ENCODE results near the gene ARID3C.

The ARID3C gene

GRCh38 chr9:34584970-34585369, 43.9 kb downstream of the ARID3C start:
- Mint-ChIP-seq H3K27ac (no peak overlapping the region), H3K4me1 (ENCODE audit: low read depth) (peaks cover 10% of the 10 kb centered on the region), H3K36me3 (no peaks in the 10 kb centered on the region), H3K9me3 (ENCODE audit: low read depth) (no peaks in the 10 kb centered on the region), H3K4me3 (no peak overlapping the region), H3K27me3 (peaks cover 50% of the 10 kb centered on the region)

DNA sequence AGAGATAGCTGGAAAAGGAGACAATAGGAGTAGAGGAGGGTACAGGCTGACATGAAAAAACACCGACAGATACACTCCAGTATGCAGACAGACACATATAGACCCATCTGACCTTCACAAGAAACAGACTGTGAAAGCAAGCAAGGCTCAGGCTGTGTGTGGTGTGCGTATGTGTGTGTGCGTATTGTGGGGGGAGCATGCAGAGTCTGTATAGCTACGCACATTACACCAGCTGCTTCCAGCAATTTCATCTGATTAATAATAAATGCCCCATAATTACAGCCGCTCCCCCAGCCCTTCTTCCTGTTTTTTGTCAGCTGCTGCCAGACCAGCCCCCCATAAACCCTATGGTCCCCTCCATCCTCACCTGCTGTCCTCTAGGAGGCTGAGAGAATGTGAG, 46.1 kb downstream of the ARID3C start:
- Mint-ChIP-seq H3K36me3 (no peaks in the 10 kb centered on the region), H3K27me3 (peaks cover 48% of the 10 kb centered on the region), H3K4me1 (ENCODE audit: low read depth) (peaks cover 6% of the 10 kb centered on the region), H3K9me3 (ENCODE audit: low read depth) (no peaks in the 10 kb centered on the region), H3K27ac (no peak overlapping the region), H3K4me3 (no peak overlapping the region)

DNA sequence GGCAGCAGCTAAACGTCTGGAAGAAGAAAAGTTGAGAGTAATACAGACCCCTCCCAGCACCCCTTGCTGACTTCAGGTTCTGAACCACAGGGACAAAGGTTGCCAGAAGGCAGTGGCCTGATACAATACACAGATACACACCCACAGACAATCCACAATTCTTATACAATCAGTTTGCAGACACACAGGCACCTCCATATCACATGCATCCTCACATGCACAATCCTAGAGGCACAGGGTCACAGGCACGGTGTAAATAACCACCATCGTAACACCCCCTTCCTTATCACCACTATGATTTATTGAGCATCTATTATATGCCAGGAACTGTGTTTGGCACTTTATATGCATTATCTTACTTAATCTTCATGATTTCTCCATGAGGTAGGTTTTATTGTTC, 47.5 kb downstream of the ARID3C start:
- H3K4me3 Mint-ChIP-seq: no peak overlapping the region
- H3K27ac Mint-ChIP-seq: no peak overlapping the region
- H3K36me3 Mint-ChIP-seq: no peaks in the 10 kb centered on the region
- H3K4me1 Mint-ChIP-seq (ENCODE audit: low read depth): peaks cover 9% of the 10 kb centered on the region
- peaks cover 38% of the 10 kb centered on the region for H3K27me3 Mint-ChIP-seq
- H3K9me3 Mint-ChIP-seq (ENCODE audit: low read depth): no peaks in the 10 kb centered on the region

DNA sequence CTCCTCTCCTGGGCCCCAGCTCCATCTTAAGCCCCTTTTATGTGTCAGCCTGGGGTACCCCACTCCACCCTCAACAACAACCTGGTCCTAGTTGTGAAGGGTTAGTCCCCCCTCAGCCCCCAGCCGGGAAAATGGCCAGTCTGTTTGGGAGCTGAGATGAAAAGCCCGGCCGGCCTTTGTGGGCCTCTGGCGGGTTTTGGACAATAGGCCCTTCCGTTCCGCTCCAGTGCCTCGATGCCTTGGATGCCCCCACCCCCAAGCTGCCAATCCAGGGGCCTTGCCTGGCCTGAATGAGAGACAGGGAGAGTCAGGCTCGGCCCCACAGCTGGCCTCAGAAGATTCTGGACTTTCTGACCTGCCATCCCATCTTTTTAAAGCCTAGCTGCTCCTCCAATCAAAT, 48.5 kb downstream of the ARID3C start:
- no peak overlapping the region for H3K4me3 Mint-ChIP-seq
- no peak overlapping the region for H3K27ac Mint-ChIP-seq
- no peaks in the 10 kb centered on the region for H3K9me3 Mint-ChIP-seq (ENCODE audit: low read depth)
- peaks cover 40% of the 10 kb centered on the region for H3K27me3 Mint-ChIP-seq
- H3K4me1 Mint-ChIP-seq (ENCODE audit: low read depth): peaks cover 9% of the 10 kb centered on the region
- H3K36me3 Mint-ChIP-seq: no peaks in the 10 kb centered on the region

DNA sequence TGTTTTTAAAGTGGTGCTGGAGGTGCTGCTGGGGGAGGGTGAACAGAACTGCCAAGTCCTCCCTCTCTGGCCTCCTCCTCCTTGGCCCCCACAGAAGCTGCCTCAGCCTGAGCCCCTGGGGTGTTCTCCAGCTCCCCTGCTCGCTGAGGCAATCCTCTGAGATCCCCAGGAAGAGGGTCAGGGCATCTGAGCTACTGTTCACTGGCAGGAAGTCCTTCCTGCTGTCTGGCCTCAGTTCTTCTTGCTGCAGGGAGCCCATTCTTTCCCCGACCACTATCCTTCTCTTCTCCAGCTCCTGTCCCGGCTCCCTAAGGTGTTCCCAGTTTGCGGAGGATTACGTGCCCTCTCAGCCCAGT, 49.1 kb downstream of the ARID3C start:
- Mint-ChIP-seq H3K27ac (no peak overlapping the region), H3K27me3 (peaks cover 40% of the 10 kb centered on the region), H3K4me1 (ENCODE audit: low read depth) (peaks cover 9% of the 10 kb centered on the region), H3K4me3 (no peak overlapping the region), H3K36me3 (no peaks in the 10 kb centered on the region), H3K9me3 (ENCODE audit: low read depth) (no peaks in the 10 kb centered on the region)

DNA sequence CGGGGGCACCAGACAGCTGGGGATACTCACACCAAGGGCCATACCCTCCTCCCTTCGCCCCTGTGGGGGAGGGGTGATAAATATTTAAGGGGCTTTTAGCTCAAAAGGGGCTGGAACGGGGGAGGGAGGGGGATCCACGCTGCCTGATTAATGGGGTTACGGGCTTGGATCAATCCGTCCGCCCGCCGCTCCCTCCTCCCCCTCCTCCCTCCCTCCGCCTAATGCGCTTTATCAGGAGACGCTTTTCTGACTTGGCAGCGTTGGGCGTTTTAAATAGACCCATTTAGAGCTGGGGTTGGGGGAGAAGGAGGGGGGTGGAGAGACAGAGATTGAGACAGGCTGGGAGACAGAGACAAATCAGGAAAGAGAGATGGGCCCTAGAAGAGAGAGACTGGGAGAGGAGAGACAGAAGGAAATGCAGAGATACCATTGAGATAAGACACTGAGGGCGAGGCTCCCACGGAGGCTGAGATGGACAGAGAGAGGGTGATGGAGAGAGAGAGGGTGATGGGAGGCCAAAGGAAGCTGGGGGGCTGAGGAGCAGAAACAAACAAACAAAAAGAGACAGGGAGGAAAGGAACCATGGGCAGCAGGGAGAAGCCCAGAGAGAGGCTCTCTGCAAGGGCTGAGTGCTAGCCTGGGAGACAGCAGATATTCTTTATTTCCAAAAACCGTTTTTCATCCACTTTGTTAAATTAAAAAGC, 49.6 kb downstream of the ARID3C start:
- peaks cover 9% of the 10 kb centered on the region for H3K4me1 Mint-ChIP-seq (ENCODE audit: low read depth)
- no peaks in the 10 kb centered on the region for H3K36me3 Mint-ChIP-seq
- H3K27ac Mint-ChIP-seq: no peak overlapping the region
- no peak overlapping the region for H3K4me3 Mint-ChIP-seq
- no peaks in the 10 kb centered on the region for H3K9me3 Mint-ChIP-seq (ENCODE audit: low read depth)
- H3K27me3 Mint-ChIP-seq: peaks cover 39% of the 10 kb centered on the region

DNA sequence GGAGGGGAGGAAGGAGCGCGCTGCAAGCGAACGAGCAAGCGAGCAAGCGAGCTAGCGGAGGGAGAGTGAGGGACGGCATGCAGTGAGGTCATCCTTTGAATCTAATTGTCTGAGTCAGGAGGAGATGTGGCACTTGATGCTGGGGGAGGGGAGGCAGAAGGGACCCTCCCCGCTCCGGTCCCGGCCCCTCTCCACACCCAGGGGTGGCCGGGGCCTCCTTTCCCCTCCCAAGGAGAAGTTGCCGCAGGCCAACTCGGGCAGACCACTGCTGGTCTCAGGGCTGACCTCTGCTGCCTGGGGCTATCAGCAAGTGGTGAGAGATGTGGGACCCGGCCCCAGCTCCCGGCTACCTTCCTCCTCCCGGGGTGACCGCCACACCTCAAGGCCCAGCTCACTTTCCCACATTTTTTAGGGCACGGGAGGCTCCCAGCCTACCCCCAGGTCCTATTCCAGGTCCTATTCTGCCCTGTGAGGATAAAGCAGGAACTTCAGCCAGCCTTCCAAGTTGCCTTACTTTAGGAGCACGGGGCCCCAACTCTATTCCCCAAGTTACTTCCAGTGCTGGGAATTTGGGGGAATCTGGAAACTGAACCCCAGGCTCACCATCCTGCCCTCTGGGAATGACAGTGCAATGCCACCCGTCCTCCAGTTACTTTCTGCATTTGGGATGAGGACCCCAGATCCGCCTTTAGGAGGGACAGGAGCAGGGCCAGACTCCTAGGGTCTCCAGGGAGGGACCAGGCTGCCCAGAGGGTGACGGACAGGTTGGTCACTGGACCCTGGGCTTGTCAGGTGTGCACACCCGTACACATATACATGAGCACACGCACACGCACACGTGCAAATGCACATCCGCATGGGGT, 50.4 kb downstream of the ARID3C start:
- H3K4me3 Mint-ChIP-seq: peak overlapping the region; percentile 38
- H3K27me3 Mint-ChIP-seq: peaks cover 39% of the 10 kb centered on the region
- no peaks in the 10 kb centered on the region for H3K9me3 Mint-ChIP-seq (ENCODE audit: low read depth)

GRCh38 chr9:34577400-34578240, 51.2 kb downstream of the ARID3C start:
- peak overlapping the region; percentile 55 for H3K4me3 Mint-ChIP-seq
- H3K4me1 Mint-ChIP-seq (ENCODE audit: low read depth): peaks cover 9% of the 10 kb centered on the region
- H3K9me3 Mint-ChIP-seq (ENCODE audit: low read depth): no peaks in the 10 kb centered on the region
- peaks cover 35% of the 10 kb centered on the region for H3K27me3 Mint-ChIP-seq
- no peaks in the 10 kb centered on the region for H3K36me3 Mint-ChIP-seq
- H3K27ac Mint-ChIP-seq: no peak overlapping the region

More for the DNA sequence above, 50.4 kb downstream of the ARID3C start:
- no peaks in the 10 kb centered on the region for H3K36me3 Mint-ChIP-seq
- H3K27ac Mint-ChIP-seq: no peak overlapping the region
- H3K4me1 Mint-ChIP-seq (ENCODE audit: low read depth): peaks cover 9% of the 10 kb centered on the region

DNA sequence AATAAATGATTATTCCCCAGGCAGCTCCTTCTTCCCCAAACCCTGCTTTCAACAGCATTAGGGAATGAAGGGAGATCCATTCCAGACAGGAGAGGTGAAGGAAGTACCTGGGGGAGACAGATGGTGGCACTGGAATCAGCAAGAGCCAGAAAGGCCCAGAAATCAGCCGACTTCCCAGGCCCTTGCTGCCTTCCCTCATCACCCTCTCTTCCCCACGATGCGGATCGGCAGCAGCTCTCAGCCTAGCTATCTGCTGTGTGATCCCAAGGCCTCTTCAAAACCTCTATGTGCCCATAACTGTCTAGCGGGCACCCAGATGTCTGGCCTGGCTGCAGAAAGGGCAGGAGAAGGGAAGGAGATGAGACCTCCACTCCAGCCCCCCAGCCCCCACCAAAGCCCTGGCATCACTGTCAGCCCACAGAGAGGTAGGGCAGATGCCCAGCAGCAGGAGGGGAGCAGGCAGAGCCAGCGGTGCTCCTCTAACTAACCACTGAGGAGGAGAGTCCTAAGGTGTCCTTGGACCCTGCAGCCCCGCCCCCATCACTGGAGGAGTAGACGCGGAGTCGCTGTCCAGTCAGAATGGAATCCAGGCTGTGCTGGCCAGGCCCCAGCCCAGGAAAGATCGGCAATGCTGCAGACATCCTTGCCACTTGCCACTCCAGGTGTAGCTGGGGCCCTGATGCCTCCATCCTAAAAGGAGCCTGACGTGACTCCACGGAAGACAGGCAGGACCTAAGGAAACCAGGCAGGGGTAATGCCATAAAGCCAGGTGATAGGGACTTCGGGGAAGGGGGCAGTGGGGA, 52.1 kb downstream of the ARID3C start:
- Mint-ChIP-seq H3K4me3 (peak overlapping the region; percentile 55), H3K27me3 (peaks cover 32% of the 10 kb centered on the region), H3K9me3 (ENCODE audit: low read depth) (no peaks in the 10 kb centered on the region), H3K36me3 (no peaks in the 10 kb centered on the region), H3K27ac (no peak overlapping the region), H3K4me1 (ENCODE audit: low read depth) (peaks cover 9% of the 10 kb centered on the region)

GRCh38 chr9:34575862-34576596, 52.8 kb downstream of the ARID3C start:
- H3K27ac Mint-ChIP-seq: no peak overlapping the region
- H3K4me1 Mint-ChIP-seq (ENCODE audit: low read depth): peaks cover 9% of the 10 kb centered on the region
- no peaks in the 10 kb centered on the region for H3K9me3 Mint-ChIP-seq (ENCODE audit: low read depth)
- peak overlapping the region; percentile 20 for H3K4me3 Mint-ChIP-seq
- no peaks in the 10 kb centered on the region for H3K36me3 Mint-ChIP-seq
- peaks cover 28% of the 10 kb centered on the region for H3K27me3 Mint-ChIP-seq

- Mint-ChIP-seq H3K27me3 (peaks cover 22% of the 10 kb centered on the region), H3K4me3 (no peak overlapping the region), H3K9me3 (ENCODE audit: low read depth) (no peaks in the 10 kb centered on the region), H3K36me3 (no peaks in the 10 kb centered on the region), H3K4me1 (ENCODE audit: low read depth) (peaks cover 9% of the 10 kb centered on the region), H3K27ac (no peak overlapping the region)
Measured at GRCh38 chr9:34575241-34575640, 53.6 kb downstream of the ARID3C start.

DNA sequence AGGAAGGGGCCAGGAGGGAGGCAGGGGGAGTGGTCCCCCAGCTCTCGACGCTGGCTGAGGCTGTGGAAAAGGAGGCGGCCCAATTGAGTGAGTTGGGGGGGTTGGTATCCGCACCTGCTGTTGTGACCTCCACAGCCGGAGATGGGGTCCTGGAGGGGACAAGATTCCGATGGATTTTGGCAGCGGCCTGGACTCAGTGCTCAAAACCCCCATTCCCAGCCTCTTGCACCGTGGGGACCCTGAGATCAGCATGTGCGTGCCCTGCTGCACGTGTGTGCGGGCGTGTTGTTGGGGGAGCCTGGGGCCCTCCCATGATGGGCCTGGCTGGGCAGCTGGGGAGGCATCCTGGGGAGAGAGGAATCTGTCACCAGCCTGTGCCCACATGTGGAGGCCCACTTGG, 54.3 kb downstream of the ARID3C start:
- Mint-ChIP-seq H3K4me1 (ENCODE audit: low read depth) (peaks cover 9% of the 10 kb centered on the region), H3K27me3 (peaks cover 18% of the 10 kb centered on the region), H3K9me3 (ENCODE audit: low read depth) (no peaks in the 10 kb centered on the region), H3K4me3 (no peak overlapping the region), H3K36me3 (no peaks in the 10 kb centered on the region), H3K27ac (no peak overlapping the region)

DNA sequence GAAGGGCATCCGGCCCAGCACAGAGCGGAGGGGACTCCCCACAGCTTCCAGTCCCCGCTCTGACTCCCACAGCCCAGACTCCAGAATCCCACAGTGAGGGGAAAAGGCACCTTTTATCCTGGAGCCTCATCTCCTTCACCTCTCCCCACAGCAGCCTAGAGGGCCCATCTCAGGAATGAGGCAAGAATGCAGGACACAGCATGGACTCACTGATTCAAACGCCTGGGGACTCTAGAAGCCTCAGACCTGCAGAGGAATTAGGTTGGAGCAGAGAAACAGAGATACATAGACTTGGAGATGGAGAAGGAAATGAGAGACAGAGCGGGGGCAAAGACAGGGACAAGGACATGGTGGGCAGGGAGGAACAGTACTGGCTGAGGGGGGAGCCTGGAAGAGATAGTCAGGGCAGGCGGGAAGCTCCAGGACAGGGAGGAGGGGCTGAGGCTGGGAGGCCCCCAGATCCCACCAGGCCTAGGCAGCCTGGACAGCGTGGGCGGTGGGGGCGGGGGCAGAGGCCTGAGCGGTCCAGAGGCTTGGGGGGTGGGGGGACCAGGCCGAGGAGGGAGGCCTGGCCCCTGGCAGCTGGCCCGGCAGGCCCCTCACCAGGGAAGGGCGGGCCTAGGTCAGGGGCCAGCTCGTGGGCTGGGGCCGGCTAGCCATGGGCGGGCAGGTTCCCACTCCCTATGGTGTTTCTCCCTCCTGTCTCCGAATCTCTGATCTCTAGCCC, 55.1 kb downstream of the ARID3C start:
- Mint-ChIP-seq H3K36me3 (no peaks in the 10 kb centered on the region), H3K4me1 (ENCODE audit: low read depth) (peaks cover 4% of the 10 kb centered on the region), H3K27me3 (peaks cover 13% of the 10 kb centered on the region), H3K27ac (no peak overlapping the region), H3K4me3 (no peak overlapping the region), H3K9me3 (ENCODE audit: low read depth) (no peaks in the 10 kb centered on the region)
